ENCODE data around the gene PPARGC1A. TPM values are rescaled to one million over a fixed set of nuclear protein-coding genes. Genes with fewer than 3 reads are reported as not detected.

The PPARGC1A gene
- total and polyA plus RNA-seq, 4 donors, result 7.7 to 34.6 (median 16.3) TPM

- DNase-seq (ENCODE audit: low spot score), result no peak
- peaks cover 3 to 25% (median 15%) of the 10 kb centered on the region in 4 donors for H3K4me1 ChIP-seq (ENCODE audit: control insufficient read depth in 4 of 4, insufficient read depth in 4 of 4, low read length in 3 of 4)
- H3K36me3 ChIP-seq (ENCODE audit: control insufficient read depth in 4 of 4, insufficient read depth in 3 of 4, low read depth in 1 of 4, low read length in 3 of 4), result no peaks in the 10 kb centered on the region
- TF ChIP-seq TAF1 (conservative IDR thresholded peaks at IDR 0.05), result peak; percentile 51
- TF ChIP-seq ATF3 (IDR thresholded peaks at IDR 0.05), result no peak
- peak overlapping the region; percentile 86 to 99 for H3K9ac ChIP-seq (ENCODE audit: low read depth in 1 of 2, low read length in 2 of 2)
- WGBS, result 27% methylated on average over 7 of the region's 7 CpGs
- H3K27ac ChIP-seq (ENCODE audit: low read depth in 1 of 2, low read length in 2 of 2), result peak overlapping the region; percentile 88 to 91
- peak overlapping the region; percentile 48 to 81 (median 80) for H3K4me3 ChIP-seq (ENCODE audit: low read depth in 1 of 3, low read length in 3 of 3)
- no peaks in the 10 kb centered on the region for H3K9me3 ChIP-seq (ENCODE audit: control insufficient read depth in 4 of 4, low read length in 3 of 4)
- no peaks in the 10 kb centered on the region for H3K27me3 ChIP-seq (ENCODE audit: control insufficient read depth in 4 of 4, insufficient read depth in 4 of 4, low read length in 3 of 4)
Observed at GRCh38 chr4:23887989-23888388, 1.9 kb downstream of the PPARGC1A start.

GRCh38 chr4:23887173-23887572, 2.7 kb downstream of the PPARGC1A start:
- DNase-seq (ENCODE audit: low spot score), result no peak
- Histone ChIP-seq H3K4me3 (ENCODE audit: low read depth in 1 of 3, low read length in 3 of 3) (peak overlapping the region in 2 of 3 donors; percentile 48 to 80), H3K27me3 (ENCODE audit: control insufficient read depth in 4 of 4, insufficient read depth in 4 of 4, low read length in 3 of 4) (no peaks in the 10 kb centered on the region), H3K4me1 (ENCODE audit: control insufficient read depth in 4 of 4, insufficient read depth in 4 of 4, low read length in 3 of 4) (peaks cover 3 to 28% (median 17%) of the 10 kb centered on the region in 4 donors), H3K9ac (ENCODE audit: low read depth in 1 of 2, low read length in 2 of 2) (peak overlapping the region in 1 of 2 donors; percentile 99), H3K36me3 (ENCODE audit: control insufficient read depth in 4 of 4, insufficient read depth in 3 of 4, low read depth in 1 of 4, low read length in 3 of 4) (no peaks in the 10 kb centered on the region), H3K27ac (ENCODE audit: low read depth in 1 of 2, low read length in 2 of 2) (peak overlapping the region; percentile 88 to 91), H3K9me3 (ENCODE audit: control insufficient read depth in 4 of 4, low read length in 3 of 4) (no peaks in the 10 kb centered on the region)
- no peak for TF ChIP-seq FOXA1 (IDR thresholded peaks at IDR 0.05)
- no peak for TF ChIP-seq HNF4G (IDR thresholded peaks at IDR 0.05)
- TF ChIP-seq GABPA (IDR thresholded peaks at IDR 0.05 in 1 of 2, conservative IDR thresholded peaks at IDR 0.05 in 1 of 2), result no peak
- no peak for TF ChIP-seq ZBTB33 (IDR thresholded peaks at IDR 0.05)
- no peak for TF ChIP-seq JUND (IDR thresholded peaks at IDR 0.05)
- no peak for TF ChIP-seq YY1 (IDR thresholded peaks at IDR 0.05)
- TF ChIP-seq FOXA2 (IDR thresholded peaks at IDR 0.05), result no peak
- no peak for TF ChIP-seq HNF4A (conservative IDR thresholded peaks at IDR 0.05)
- 84% methylated on average over 3 of the region's 3 CpGs for WGBS

- Histone ChIP-seq H3K27ac (ENCODE audit: low read depth in 1 of 2, low read length in 2 of 2) (peak overlapping the region; percentile 11 to 78), H3K4me1 (ENCODE audit: control insufficient read depth in 4 of 4, insufficient read depth in 4 of 4, low read length in 3 of 4) (peaks cover 4 to 33% (median 14%) of the 10 kb centered on the region in 4 donors), H3K27me3 (ENCODE audit: control insufficient read depth in 4 of 4, insufficient read depth in 4 of 4, low read length in 3 of 4) (no peaks in the 10 kb centered on the region), H3K4me3 (ENCODE audit: low read depth in 1 of 3, low read length in 3 of 3) (no peak overlapping the region), H3K36me3 (ENCODE audit: control insufficient read depth in 4 of 4, insufficient read depth in 3 of 4, low read depth in 1 of 4, low read length in 3 of 4) (no peaks in the 10 kb centered on the region), H3K9ac (ENCODE audit: low read depth in 1 of 2, low read length in 2 of 2) (no peak overlapping the region), H3K9me3 (ENCODE audit: control insufficient read depth in 4 of 4, low read length in 3 of 4) (no peaks in the 10 kb centered on the region)
- 89% methylated on average over 6 of the region's 6 CpGs for WGBS
- no peak for DNase-seq (ENCODE audit: low spot score)
- TF ChIP-seq YY1 (IDR thresholded peaks at IDR 0.05), result no peak
- no peak for TF ChIP-seq ATF3 (IDR thresholded peaks at IDR 0.05)
- no peak for TF ChIP-seq TAF1 (conservative IDR thresholded peaks at IDR 0.05)
- no peak for TF ChIP-seq HNF4A (conservative IDR thresholded peaks at IDR 0.05)
- TF ChIP-seq RXRA (IDR thresholded peaks at IDR 0.05), result no peak
- TF ChIP-seq JUND (IDR thresholded peaks at IDR 0.05), result no peak
- TF ChIP-seq REST (IDR thresholded peaks at IDR 0.05), result no peak
- no peak for TF ChIP-seq MAX (IDR thresholded peaks at IDR 0.05)
- no peak for TF ChIP-seq FOXA1 (IDR thresholded peaks at IDR 0.05)
- TF ChIP-seq CTCF (IDR thresholded peaks at IDR 0.05; ENCODE audit: low read depth, low read length, missing input control), result no peak
- no peak for TF ChIP-seq GABPA (IDR thresholded peaks at IDR 0.05 in 1 of 2, conservative IDR thresholded peaks at IDR 0.05 in 1 of 2)
Observed at GRCh38 chr4:23885943-23886590, 3.8 kb downstream of the PPARGC1A start.

Measured in liver (tissue), 9 donors.